Activated naive CD8-positive, alpha-beta T cell (primary cell): ENCODE results near the gene JAZF1.
A peak's percentile ranks its signal among the peaks of the same experiment; 100 is the strongest.
"Not testable (repeated sequence)": the region's sequence is repeated elsewhere in the genome, so short reads cannot be mapped to it uniquely, and the experiment has no call there.

Experiments used
- H3K27ac Mint-ChIP-seq: one replicate; pipeline ENCODE4 v1.8.0; 2021; ENCODE audit warnings: mixed read lengths
- H3K27me3 Mint-ChIP-seq: one replicate; pipeline ENCODE4 v1.8.0; 2021; ENCODE audit warnings: mixed read lengths
- H3K36me3 Mint-ChIP-seq: one replicate; pipeline ENCODE4 v1.8.0; 2021; ENCODE audit warnings: mixed read lengths
- H3K4me1 Mint-ChIP-seq: one replicate; pipeline ENCODE4 v1.8.0; 2021; ENCODE audit warnings: low read depth, mixed read lengths
- H3K4me3 Mint-ChIP-seq: one replicate; pipeline ENCODE4 v1.8.0; 2021; ENCODE audit warnings: mild to moderate bottlenecking, mixed read lengths
- H3K9me3 Mint-ChIP-seq: one replicate; pipeline ENCODE4 v1.8.0; 2021; ENCODE audit warnings: low read depth, mixed read lengths

Gene JAZF1

GRCh38 chr7:28036696-28037095 lies 143.9 kb downstream of the JAZF1 start:
- no peaks in the 10 kb centered on the region for H3K27me3 Mint-ChIP-seq
- peaks cover 3% of the 10 kb centered on the region for H3K36me3 Mint-ChIP-seq
- peak overlapping the region; percentile 35 for H3K27ac Mint-ChIP-seq
- H3K4me1 Mint-ChIP-seq: peaks cover 20% of the 10 kb centered on the region
- H3K9me3 Mint-ChIP-seq: no peaks in the 10 kb centered on the region
- no peak overlapping the region for H3K4me3 Mint-ChIP-seq

GRCh38 chr7:28033386-28033785 lies 147.2 kb downstream of the JAZF1 start:
- H3K9me3 Mint-ChIP-seq: no peaks in the 10 kb centered on the region
- H3K36me3 Mint-ChIP-seq: peaks cover 3% of the 10 kb centered on the region
- no peak overlapping the region for H3K27ac Mint-ChIP-seq
- no peaks in the 10 kb centered on the region for H3K27me3 Mint-ChIP-seq
- H3K4me1 Mint-ChIP-seq: peaks cover 20% of the 10 kb centered on the region
- no peak overlapping the region for H3K4me3 Mint-ChIP-seq

DNA sequence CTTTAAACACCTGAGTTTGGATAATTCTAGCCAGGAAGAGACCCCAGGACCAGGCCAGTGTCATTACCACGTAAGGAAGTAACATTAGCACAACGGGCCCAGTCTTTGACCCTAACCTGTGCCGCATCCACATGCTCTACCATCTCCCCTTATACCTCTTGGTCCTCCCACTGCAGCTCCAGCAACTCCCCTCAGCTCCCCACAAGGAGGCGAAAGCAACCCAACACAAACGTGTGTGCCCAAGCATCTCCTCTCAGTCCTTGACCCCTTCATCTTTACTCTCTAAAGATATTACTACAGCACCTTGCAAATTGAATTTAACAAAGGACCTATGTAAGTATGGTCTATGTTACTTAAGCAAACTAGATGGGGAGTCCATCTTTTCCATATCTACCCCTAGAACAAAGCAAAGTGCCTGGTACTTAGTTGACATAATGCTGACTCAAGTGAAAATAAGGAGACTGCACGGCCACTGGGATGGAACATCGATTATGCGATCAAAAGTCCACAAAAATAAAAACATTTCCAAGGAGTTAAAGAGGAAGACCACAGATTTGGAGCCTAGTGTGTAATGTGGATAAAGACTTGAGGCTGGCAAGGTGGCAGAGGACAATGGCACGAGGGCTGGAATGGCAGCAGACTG lies 147.7 kb downstream of the JAZF1 start:
- no peaks in the 10 kb centered on the region for H3K9me3 Mint-ChIP-seq
- peaks cover 3% of the 10 kb centered on the region for H3K36me3 Mint-ChIP-seq
- H3K4me1 Mint-ChIP-seq: peaks cover 18% of the 10 kb centered on the region
- no peak overlapping the region for H3K4me3 Mint-ChIP-seq
- H3K27ac Mint-ChIP-seq: no peak overlapping the region
- no peaks in the 10 kb centered on the region for H3K27me3 Mint-ChIP-seq

GRCh38 chr7:28029051-28029450 lies 151.5 kb downstream of the JAZF1 start:
- H3K4me1 Mint-ChIP-seq: peaks cover 2% of the 10 kb centered on the region
- H3K9me3 Mint-ChIP-seq: no peaks in the 10 kb centered on the region
- no peak overlapping the region for H3K27ac Mint-ChIP-seq
- peaks cover 3% of the 10 kb centered on the region for H3K36me3 Mint-ChIP-seq
- H3K27me3 Mint-ChIP-seq: no peaks in the 10 kb centered on the region
- no peak overlapping the region for H3K4me3 Mint-ChIP-seq

DNA sequence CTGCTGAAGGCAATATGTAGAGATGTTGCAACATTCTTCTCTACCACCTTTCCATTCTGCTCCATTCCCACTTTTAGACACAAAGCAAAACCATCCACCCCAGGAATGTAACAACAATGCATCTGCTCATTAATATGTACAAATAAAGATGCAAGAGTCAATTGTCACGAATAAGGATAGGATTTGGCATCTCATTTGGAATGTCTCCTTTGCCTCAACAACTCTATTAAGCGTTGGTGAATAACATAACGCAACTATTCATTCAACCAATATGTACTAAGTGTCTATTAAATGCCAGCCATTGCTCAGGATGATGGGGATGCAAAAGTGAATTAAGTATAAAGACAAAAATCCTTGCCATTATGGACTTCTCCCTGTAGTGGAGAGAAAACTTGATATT lies 152.1 kb downstream of the JAZF1 start:
- Mint-ChIP-seq H3K36me3 (peaks cover 3% of the 10 kb centered on the region), H3K27me3 (no peaks in the 10 kb centered on the region), H3K4me3 (no peak overlapping the region), H3K27ac (no peak overlapping the region), H3K4me1 (peaks cover under 1% of the 10 kb centered on the region), H3K9me3 (no peaks in the 10 kb centered on the region)

- no peaks in the 10 kb centered on the region for H3K36me3 Mint-ChIP-seq
- H3K27ac Mint-ChIP-seq: no peak overlapping the region
- H3K27me3 Mint-ChIP-seq: no peaks in the 10 kb centered on the region
- no peak overlapping the region for H3K4me3 Mint-ChIP-seq
- H3K4me1 Mint-ChIP-seq: no peaks in the 10 kb centered on the region
- H3K9me3 Mint-ChIP-seq: no peaks in the 10 kb centered on the region
Observed at GRCh38 chr7:28026237-28026636, 154.4 kb downstream of the JAZF1 start.

GRCh38 chr7:28024786-28025334 lies 155.7 kb downstream of the JAZF1 start:
- no peaks in the 10 kb centered on the region for H3K36me3 Mint-ChIP-seq
- no peaks in the 10 kb centered on the region for H3K27me3 Mint-ChIP-seq
- no peak overlapping the region for H3K4me3 Mint-ChIP-seq
- H3K9me3 Mint-ChIP-seq: no peaks in the 10 kb centered on the region
- H3K27ac Mint-ChIP-seq: no peak overlapping the region
- H3K4me1 Mint-ChIP-seq: peaks cover 3% of the 10 kb centered on the region

- Mint-ChIP-seq H3K27ac (no peak overlapping the region), H3K36me3 (peaks cover 5% of the 10 kb centered on the region), H3K9me3 (no peaks in the 10 kb centered on the region), H3K4me1 (peaks cover 3% of the 10 kb centered on the region), H3K4me3 (no peak overlapping the region), H3K27me3 (no peaks in the 10 kb centered on the region)
Observed at GRCh38 chr7:28020302-28020940, 160.2 kb downstream of the JAZF1 start.

DNA sequence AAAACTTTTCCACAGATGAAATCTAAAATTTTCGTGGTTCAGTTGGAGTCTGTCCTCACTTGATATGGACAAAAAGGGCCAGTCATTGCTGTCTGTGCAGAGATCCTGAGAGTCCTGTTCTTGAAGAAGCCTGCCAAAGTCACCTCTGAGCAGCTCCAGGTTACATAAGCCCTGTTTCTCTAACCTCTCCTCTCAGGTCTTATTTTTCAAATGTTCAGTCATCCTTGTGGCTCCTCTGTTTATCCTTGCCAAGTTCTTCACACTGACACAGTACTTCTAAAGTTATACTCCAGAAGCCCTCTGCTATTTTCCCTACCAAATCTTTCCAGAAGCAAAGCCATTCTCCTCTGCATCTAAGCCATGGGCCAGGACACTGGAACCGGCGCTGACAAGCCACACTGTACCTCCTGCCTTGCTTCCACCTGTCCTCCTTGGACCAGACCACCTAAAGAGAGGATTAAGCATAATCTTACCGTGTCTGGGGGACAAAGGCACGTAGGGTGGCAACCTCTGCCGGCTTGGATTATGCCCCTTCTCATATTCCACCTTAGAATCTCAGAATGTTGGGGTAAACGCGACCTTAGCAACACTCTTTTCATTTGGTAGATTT lies 161.6 kb downstream of the JAZF1 start:
- peaks cover 3% of the 10 kb centered on the region for H3K4me1 Mint-ChIP-seq
- no peaks in the 10 kb centered on the region for H3K27me3 Mint-ChIP-seq
- peaks cover 11% of the 10 kb centered on the region for H3K36me3 Mint-ChIP-seq
- H3K9me3 Mint-ChIP-seq: peaks cover 5% of the 10 kb centered on the region
- no peak overlapping the region for H3K27ac Mint-ChIP-seq
- H3K4me3 Mint-ChIP-seq: no peak overlapping the region

DNA sequence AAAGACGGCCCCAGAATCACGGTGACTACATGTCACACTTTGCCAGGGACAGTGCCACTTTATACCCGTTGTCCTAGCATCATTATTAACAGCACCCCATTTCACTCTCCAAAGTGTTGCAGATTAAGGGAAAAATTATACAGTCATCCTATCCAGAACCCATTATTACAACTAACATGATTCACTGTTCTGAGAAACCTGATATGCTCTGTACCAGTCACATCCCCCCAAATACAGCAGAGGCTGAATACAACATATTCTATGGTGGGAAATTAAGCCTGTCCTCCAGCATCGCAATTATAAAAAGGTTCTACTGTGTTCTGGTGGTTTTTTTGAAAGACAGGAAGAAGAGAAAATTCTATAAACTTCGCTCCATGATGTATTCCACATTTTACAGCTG lies 162.1 kb downstream of the JAZF1 start:
- H3K36me3 Mint-ChIP-seq: peaks cover 14% of the 10 kb centered on the region
- no peak overlapping the region for H3K27ac Mint-ChIP-seq
- peaks cover 5% of the 10 kb centered on the region for H3K9me3 Mint-ChIP-seq
- H3K4me3 Mint-ChIP-seq: no peak overlapping the region
- H3K27me3 Mint-ChIP-seq: no peaks in the 10 kb centered on the region
- H3K4me1 Mint-ChIP-seq: peaks cover 3% of the 10 kb centered on the region

- Mint-ChIP-seq H3K9me3 (peaks cover 5% of the 10 kb centered on the region), H3K36me3 (peaks cover 14% of the 10 kb centered on the region), H3K27ac (no peak overlapping the region), H3K4me1 (peaks cover 3% of the 10 kb centered on the region), H3K27me3 (no peaks in the 10 kb centered on the region), H3K4me3 (no peak overlapping the region)
Observed at GRCh38 chr7:28018020-28018419, 162.6 kb downstream of the JAZF1 start.

GRCh38 chr7:28017372-28017771 lies 163.2 kb downstream of the JAZF1 start:
- Mint-ChIP-seq H3K9me3 (peaks cover 5% of the 10 kb centered on the region), H3K27ac (no peak overlapping the region), H3K27me3 (no peaks in the 10 kb centered on the region), H3K36me3 (peaks cover 14% of the 10 kb centered on the region), H3K4me3 (no peak overlapping the region), H3K4me1 (peaks cover 3% of the 10 kb centered on the region)

GRCh38 chr7:28016297-28016696 lies 164.3 kb downstream of the JAZF1 start:
- H3K36me3 Mint-ChIP-seq: peaks cover 14% of the 10 kb centered on the region
- H3K4me3 Mint-ChIP-seq: no peak overlapping the region
- no peak overlapping the region for H3K27ac Mint-ChIP-seq
- H3K4me1 Mint-ChIP-seq: peaks cover 3% of the 10 kb centered on the region
- H3K27me3 Mint-ChIP-seq: no peaks in the 10 kb centered on the region
- H3K9me3 Mint-ChIP-seq: peaks cover 5% of the 10 kb centered on the region

DNA sequence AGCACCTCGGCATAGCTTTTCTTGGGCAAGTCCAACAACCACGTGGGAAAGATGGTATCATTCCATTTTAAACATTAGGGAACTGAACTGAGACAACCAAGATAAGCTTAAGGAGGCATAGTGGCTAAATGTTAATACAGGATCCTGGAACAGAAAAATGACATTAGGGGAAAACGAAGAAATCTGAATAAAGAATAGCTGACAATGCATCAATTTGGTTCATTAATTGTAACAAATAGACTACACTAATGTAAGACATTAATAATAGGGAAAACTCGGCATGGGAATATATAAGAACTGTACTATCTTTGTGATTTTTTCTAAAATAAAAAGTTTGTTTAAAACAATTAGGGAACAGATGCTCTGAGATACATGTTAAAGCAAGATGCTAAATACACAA lies 165.4 kb downstream of the JAZF1 start:
- no peak overlapping the region for H3K27ac Mint-ChIP-seq
- H3K36me3 Mint-ChIP-seq: peaks cover 14% of the 10 kb centered on the region
- H3K9me3 Mint-ChIP-seq: peaks cover 5% of the 10 kb centered on the region

DNA sequence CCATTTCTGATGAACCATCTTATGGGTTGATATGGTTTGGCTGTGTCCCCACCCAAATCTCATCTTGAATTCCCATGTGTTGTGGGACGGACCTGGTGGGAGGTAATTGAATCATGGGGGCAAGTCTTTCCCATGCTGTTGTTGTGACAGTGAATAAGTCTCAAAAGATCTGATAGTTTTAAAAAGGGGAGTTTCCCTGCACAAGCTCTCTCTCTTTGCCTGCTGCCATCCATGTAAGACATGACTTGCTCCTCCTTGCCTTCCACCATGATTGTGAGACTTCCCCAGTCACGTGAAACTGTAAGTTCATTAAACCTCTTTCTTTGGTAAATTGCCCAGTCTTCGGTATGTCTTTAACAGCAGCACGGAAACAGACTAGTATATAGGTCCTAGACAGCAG lies 166.3 kb downstream of the JAZF1 start:
- H3K4me3 Mint-ChIP-seq, H3K27ac Mint-ChIP-seq, H3K4me1 Mint-ChIP-seq, H3K27me3 Mint-ChIP-seq, H3K9me3 Mint-ChIP-seq: not testable (repeated sequence)
- H3K36me3 Mint-ChIP-seq: peaks cover 14% of the 10 kb centered on the region

More for the DNA sequence above, 165.4 kb downstream of the JAZF1 start:
- Mint-ChIP-seq H3K4me3 (no peak overlapping the region), H3K27me3 (no peaks in the 10 kb centered on the region), H3K4me1 (peaks cover 2% of the 10 kb centered on the region)
